OCI-LY7 (cell line): ENCODE data around the gene NRXN2. TPM values are rescaled to one million over a fixed set of nuclear protein-coding genes. Genes with fewer than 3 reads are reported as not detected.

Experiments
- BruUV-seq: library from RNA; stranded (reverse); fragments of 400-500 nt; replicated peaks from 2 replicates; lab custom pipeline; 2021; lab: Mats Ljungman, UMichigan
- CTCF ChIA-PET: fragments of 300-600 bp; sonication (Branson Sonifier 250); formaldehyde crosslinking; loops from one replicate; lab custom pipeline; 2022; ENCODE audit warnings: antibody characterized with exemption; ENCODE audit not compliant: unreplicated experiment; lab: Charles Lee
- POLR2A ChIA-PET: fragments of 300-600 bp; sonication (Branson Sonifier 250); formaldehyde crosslinking; loops from one replicate; lab custom pipeline; 2022; ENCODE audit warnings: antibody characterized with exemption; lab: Charles Lee
- DNase-seq: peaks from one replicate; pipeline ENCODE4 v3.0.0-alpha.2; 2015; ENCODE audit warnings: low spot score
- H2AFZ ChIP-seq: fragments of 200-600 bp; sonication (generic), shearing (Covaris generic); 2 replicates; pipeline ENCODE4 v1.6.1; 2014; ENCODE audit warnings: mild to moderate bottlenecking, antibody characterized with exemption, low read length, moderate library complexity
- H3K27ac ChIP-seq: fragments of 200-600 bp; sonication (generic); 2 replicates; pipeline ENCODE4 v1.5.1; 2014; ENCODE audit warnings: mixed run types, low read depth, mild to moderate bottlenecking, moderate library complexity, low read length, inconsistent platforms; ENCODE audit not compliant: poor library complexity, severe bottlenecking
- H3K36me3 ChIP-seq: fragments of 200-600 bp; sonication (generic); 2 replicates; pipeline ENCODE4 v1.6.1; 2014; ENCODE audit warnings: mild to moderate bottlenecking, antibody characterized with exemption, low read length, moderate library complexity, mixed read lengths; ENCODE audit not compliant: insufficient read depth
- H3K4me1 ChIP-seq: fragments of 200-600 bp; sonication (generic); 2 replicates; pipeline ENCODE4 v1.5.1; 2014; ENCODE audit warnings: mild to moderate bottlenecking, low read length; ENCODE audit not compliant: insufficient read depth, poor library complexity, severe bottlenecking
- H3K4me2 ChIP-seq: fragments of 200-600 bp; sonication (generic); 2 replicates; pipeline ENCODE4 v1.6.1; 2014; ENCODE audit warnings: mild to moderate bottlenecking, low read length
- H3K4me3 ChIP-seq: fragments of 200-600 bp; sonication (generic); 2 replicates; pipeline ENCODE4 v1.5.1; 2014; ENCODE audit warnings: mild to moderate bottlenecking, low read depth, low read length; ENCODE audit not compliant: poor library complexity, severe bottlenecking
- H3K79me2 ChIP-seq: fragments of 200-600 bp; sonication (generic); 2 replicates; pipeline ENCODE4 v1.6.1; 2016; ENCODE audit warnings: low read depth, mild to moderate bottlenecking, low read length, moderate library complexity, mixed read lengths; ENCODE audit not compliant: insufficient read depth
- H3K9me2 ChIP-seq: fragments of 200-600 bp; sonication (generic); 2 replicates; pipeline ENCODE4 v1.6.1; 2016; ENCODE audit warnings: mild to moderate bottlenecking, low read length, mixed read lengths; ENCODE audit not compliant: insufficient read depth
- H3K9me3 ChIP-seq: fragments of 200-600 bp; sonication (generic); 2 replicates; pipeline ENCODE4 v1.6.1; 2014; ENCODE audit warnings: mild to moderate bottlenecking, mixed run types, low read length, mixed read lengths
- H4K20me1 ChIP-seq: fragments of 200-600 bp; sonication (generic); 2 replicates; pipeline ENCODE4 v1.6.1; 2014; ENCODE audit warnings: mild to moderate bottlenecking, antibody characterized with exemption, low read length, moderate library complexity, mixed read lengths; ENCODE audit not compliant: insufficient read depth
- CTCF ChIP-seq: fragments of 200-600 bp; sonication (generic); conservative IDR thresholded peaks from 2 replicates; pipeline ENCODE4 v1.5.1; 2014; ENCODE audit warnings: mild to moderate bottlenecking, antibody characterized with exemption, low read length, moderate library complexity, mixed read lengths
- EZH2phosphoT487 ChIP-seq: fragments of 200-600 bp; sonication (generic); IDR thresholded peaks from 2 replicates; pipeline ENCODE4 v1.6.1; 2018; ENCODE audit warnings: low read depth, borderline replicate concordance, mild to moderate bottlenecking, mixed run types, antibody characterized with exemption, low read length, moderate library complexity, mixed read lengths
- intact Hi-C: fragments of 100-400 bp; cut with micrococcal nuclease; formaldehyde crosslinking; loops from one replicate; pipeline ENCODE4 v1.10.0; 2022; ENCODE audit not compliant: unreplicated experiment
- total RNA-seq, 2 experiments: library from RNA; depleted of rRNA in 1 of 2; stranded (reverse); fragments of >200 nt in 1 of 2; shearing (Covaris generic) in 1 of 2; gene quantifications; 2 replicates each; pipeline ENCODE4 v1.2.3, GENCODE V29; 2014 to 2022

NRXN2 gene
- total RNA-seq, 2 experiments from 2014 or later, result 2.4 to 3.3 TPM

- Histone ChIP-seq H3K4me1 (peaks cover 4% of the 10 kb centered on the region), H2AFZ (no peak overlapping the region), H3K79me2 (no peaks in the 10 kb centered on the region), H3K4me3 (no peak overlapping the region), H3K9me3 (no peaks in the 10 kb centered on the region), H3K4me2 (no peak overlapping the region), H4K20me1 (no peaks in the 10 kb centered on the region), H3K27ac (no peak overlapping the region), H3K9me2 (no peaks in the 10 kb centered on the region), H3K36me3 (no peaks in the 10 kb centered on the region)
- no peak for TF ChIP-seq CTCF
- TF ChIP-seq EZH2phosphoT487, result no peak
- no TSS peak for BruUV-seq
- CTCF ChIA-PET, result no interaction called here
- DNase-seq, result no peak
- intact Hi-C loops, result no loop called here
- POLR2A ChIA-PET, result no interaction called here
These were observed 108.1 kb downstream of the NRXN2 start for GRCh38 chr11:64614917-64615316.

- ChIA-PET POLR2A (no interaction called here), CTCF (no interaction called here)
- Histone ChIP-seq H3K36me3 (no peaks in the 10 kb centered on the region), H3K27ac (no peak overlapping the region), H3K4me3 (no peak overlapping the region), H2AFZ (no peak overlapping the region), H3K79me2 (no peaks in the 10 kb centered on the region), H4K20me1 (no peaks in the 10 kb centered on the region), H3K9me2 (no peaks in the 10 kb centered on the region), H3K4me2 (no peak overlapping the region), H3K4me1 (peaks cover 11% of the 10 kb centered on the region), H3K9me3 (no peaks in the 10 kb centered on the region)
- BruUV-seq, result no TSS peak
- intact Hi-C loops, result no loop called here
- TF ChIP-seq EZH2phosphoT487 (no peak), CTCF (no peak)
- no peak for DNase-seq
These were observed 109.3 kb downstream of the NRXN2 start for GRCh38 chr11:64613648-64614047.

GRCh38 chr11:64611869-64612646 lies 110.9 kb downstream of the NRXN2 start:
- intact Hi-C loops, result no loop called here
- H3K4me1 ChIP-seq, result peaks cover 12% of the 10 kb centered on the region
- H3K79me2 ChIP-seq, result no peaks in the 10 kb centered on the region
- ChIA-PET CTCF (no interaction called here), POLR2A (no interaction called here)
- no peaks in the 10 kb centered on the region for H3K9me3 ChIP-seq
- TF ChIP-seq EZH2phosphoT487 (no peak), CTCF (no peak)
- no peak for DNase-seq
- H3K9me2 ChIP-seq, result no peaks in the 10 kb centered on the region
- H3K4me2 ChIP-seq, result no peak overlapping the region
- no peaks in the 10 kb centered on the region for H4K20me1 ChIP-seq
- BruUV-seq, result no TSS peak
- H2AFZ ChIP-seq, result no peak overlapping the region
- no peaks in the 10 kb centered on the region for H3K36me3 ChIP-seq
- H3K27ac ChIP-seq, result no peak overlapping the region
- no peak overlapping the region for H3K4me3 ChIP-seq
